Activated T-helper 2 cell treated with anti-CD3 and anti-CD28 coated beads, Interferon-gamma antibody, Interleukin-2, Interleukin-4, amounts not matched to agents 10 μg/mL and 5 μg/mL and 100 μg/mL, durations not matched to agents 14 hours and 24 hours and 36 hours (primary cell): ENCODE data around the gene MYCT1. TPM values are rescaled to one million over a fixed set of nuclear protein-coding genes. Genes with fewer than 3 reads are reported as not detected.

ENCODE experiments used
- DNase-seq: peaks from one replicate; pipeline ENCODE4 v3.0.0; 2021; ENCODE audit warnings: low spot score
- H3K27ac Mint-ChIP-seq: one replicate; pipeline ENCODE4 v1.8.0; 2021; ENCODE audit warnings: mixed read lengths
- H3K27me3 Mint-ChIP-seq: one replicate; pipeline ENCODE4 v1.8.0; 2021; ENCODE audit warnings: low read depth, mixed read lengths
- H3K36me3 Mint-ChIP-seq: one replicate; pipeline ENCODE4 v1.8.0; 2021; ENCODE audit warnings: low read depth, mixed read lengths
- H3K4me1 Mint-ChIP-seq: one replicate; pipeline ENCODE4 v1.8.0; 2021; ENCODE audit warnings: low read depth, mixed read lengths
- H3K4me3 Mint-ChIP-seq: one replicate; pipeline ENCODE4 v1.8.0; 2021; ENCODE audit warnings: low read depth, mild to moderate bottlenecking, moderate library complexity, mixed read lengths
- H3K9me3 Mint-ChIP-seq: one replicate; pipeline ENCODE4 v1.8.0; 2021; ENCODE audit warnings: mixed read lengths
- intact Hi-C: fragments of 100-400 bp; cut with micrococcal nuclease; formaldehyde crosslinking; loops from one replicate; pipeline ENCODE4 v1.15.1; 2023
- total RNA-seq: library from RNA; stranded (reverse); gene quantifications from 2 replicates; pipeline ENCODE4 v1.2.3, GENCODE V29; 2022

MYCT1 gene
- total RNA-seq, 1 donor from 2014 or later, result not detected

DNA sequence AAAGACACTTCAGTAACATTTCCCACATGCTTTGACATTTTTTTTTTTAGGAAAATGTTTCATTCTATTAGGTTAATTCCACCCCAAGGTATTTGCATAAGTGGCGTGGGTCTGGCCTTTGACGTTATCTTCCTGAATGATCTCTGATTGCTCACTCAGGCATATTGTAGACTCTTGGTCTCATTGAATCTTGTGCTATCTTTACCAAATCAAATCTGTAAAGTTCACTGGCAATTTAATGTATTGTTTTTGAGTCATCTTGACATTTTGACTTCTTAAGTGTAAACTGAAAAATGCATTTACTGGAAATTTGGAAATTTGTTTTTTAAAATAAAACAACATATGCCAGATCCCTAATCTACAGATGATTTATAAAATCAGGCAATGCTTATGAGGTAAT, 36.9 kb downstream of the MYCT1 start:
- H3K9me3 Mint-ChIP-seq, result no peaks in the 10 kb centered on the region
- no peaks in the 10 kb centered on the region for H3K36me3 Mint-ChIP-seq
- no peak overlapping the region for H3K4me3 Mint-ChIP-seq
- H3K27ac Mint-ChIP-seq, result no peak overlapping the region
- H3K4me1 Mint-ChIP-seq, result no peaks in the 10 kb centered on the region
- DNase-seq, result no peak
- intact Hi-C loops, result no loop called here
- no peaks in the 10 kb centered on the region for H3K27me3 Mint-ChIP-seq

DNA sequence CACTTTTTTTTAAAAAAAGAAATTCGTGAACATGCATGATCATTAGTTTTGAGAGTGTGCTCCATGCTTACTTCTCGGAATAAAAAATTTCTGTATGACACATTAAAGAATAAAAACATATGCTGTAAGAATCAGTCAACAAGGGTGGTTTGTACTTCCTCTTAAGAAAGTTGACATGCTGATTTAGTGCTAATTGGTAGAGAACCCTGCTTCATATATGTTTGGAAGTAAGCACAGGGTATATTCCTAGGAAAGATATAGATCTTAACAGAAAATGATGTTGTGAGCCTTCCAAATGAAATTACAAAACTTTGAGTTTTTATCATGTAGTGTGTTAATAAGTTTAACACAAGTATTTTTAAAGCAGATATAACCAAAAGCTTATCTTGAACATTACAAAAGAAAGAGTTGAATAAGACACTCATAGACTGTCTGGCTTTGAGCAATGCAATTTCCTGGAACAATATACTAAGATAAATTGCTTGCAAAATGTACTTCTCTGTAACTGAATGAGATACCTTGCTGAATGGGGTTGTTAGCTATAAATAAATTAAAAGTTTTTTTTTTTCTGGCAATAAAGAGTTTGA, 39.1 kb downstream of the MYCT1 start:
- intact Hi-C loops, result no loop called here
- no peak overlapping the region for H3K4me3 Mint-ChIP-seq
- no peak overlapping the region for H3K27ac Mint-ChIP-seq
- no peak for DNase-seq
- no peaks in the 10 kb centered on the region for H3K27me3 Mint-ChIP-seq
- no peaks in the 10 kb centered on the region for H3K9me3 Mint-ChIP-seq
- no peaks in the 10 kb centered on the region for H3K4me1 Mint-ChIP-seq
- no peaks in the 10 kb centered on the region for H3K36me3 Mint-ChIP-seq

DNA sequence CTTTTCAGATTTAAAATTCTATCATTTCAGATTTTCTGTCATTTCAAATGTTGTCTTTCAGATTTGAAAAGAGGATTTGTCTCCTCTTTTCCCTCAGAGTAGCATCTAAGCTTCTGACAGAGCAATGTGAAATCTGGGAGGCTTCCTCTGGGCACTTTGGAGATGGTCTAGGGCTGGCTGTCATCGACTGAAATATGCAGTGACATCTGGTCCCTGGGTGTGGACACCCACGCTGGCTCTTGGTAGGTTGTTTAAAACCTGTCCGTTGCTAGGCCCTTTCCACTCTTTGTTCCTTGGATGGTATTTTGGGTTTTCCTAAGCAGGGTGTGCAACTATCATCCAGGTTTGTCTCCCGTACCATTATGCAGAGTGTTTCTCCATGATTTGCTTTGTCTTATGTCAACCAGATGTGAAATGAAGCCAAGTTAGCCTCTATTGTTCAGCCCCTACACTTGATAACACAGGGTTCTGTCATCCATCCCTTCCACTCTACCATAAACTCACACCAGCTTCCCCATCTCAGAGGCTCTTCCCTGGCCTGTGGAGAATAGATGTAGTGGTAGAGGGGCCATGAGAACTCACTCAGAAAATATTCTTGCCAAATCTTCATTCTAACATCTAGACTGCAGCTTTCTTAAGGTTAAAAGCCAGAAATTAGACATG, 47.9 kb downstream of the MYCT1 start:
- no peaks in the 10 kb centered on the region for H3K4me1 Mint-ChIP-seq
- intact Hi-C loops, result loop anchor here (10.0 kb wide), 1 partner anchor 199 kb away; no protein-coding TSS in a partner anchor
- no peak for DNase-seq
- H3K36me3 Mint-ChIP-seq, result no peaks in the 10 kb centered on the region
- H3K4me3 Mint-ChIP-seq, result no peak overlapping the region
- H3K9me3 Mint-ChIP-seq, result no peaks in the 10 kb centered on the region
- no peak overlapping the region for H3K27ac Mint-ChIP-seq
- no peaks in the 10 kb centered on the region for H3K27me3 Mint-ChIP-seq

DNA sequence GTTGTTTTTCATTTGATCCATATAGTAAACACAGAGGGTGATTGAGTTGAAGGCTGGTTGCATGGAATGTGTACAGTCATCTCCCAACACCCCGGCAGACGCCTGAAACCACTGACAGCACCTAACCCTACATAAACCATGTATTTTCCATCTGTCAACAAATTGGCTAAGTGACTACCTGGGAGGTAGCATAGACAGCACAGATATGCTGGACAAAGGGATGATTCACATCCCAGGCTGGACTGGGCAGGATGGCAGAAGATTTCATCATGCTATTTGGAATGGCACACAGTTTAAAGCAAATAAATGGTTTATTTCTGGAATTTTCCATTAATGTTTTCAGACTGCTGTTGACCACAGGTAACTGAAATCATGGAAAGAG, 48.5 kb downstream of the MYCT1 start:
- H3K27me3 Mint-ChIP-seq, result no peaks in the 10 kb centered on the region
- DNase-seq, result no peak
- H3K9me3 Mint-ChIP-seq, result no peaks in the 10 kb centered on the region
- H3K4me3 Mint-ChIP-seq, result no peak overlapping the region
- no peaks in the 10 kb centered on the region for H3K36me3 Mint-ChIP-seq
- H3K27ac Mint-ChIP-seq, result no peak overlapping the region
- H3K4me1 Mint-ChIP-seq, result no peaks in the 10 kb centered on the region
- intact Hi-C loops, result loop anchor here (10.0 kb wide), 1 partner anchor 199 kb away; no protein-coding TSS in a partner anchor

DNA sequence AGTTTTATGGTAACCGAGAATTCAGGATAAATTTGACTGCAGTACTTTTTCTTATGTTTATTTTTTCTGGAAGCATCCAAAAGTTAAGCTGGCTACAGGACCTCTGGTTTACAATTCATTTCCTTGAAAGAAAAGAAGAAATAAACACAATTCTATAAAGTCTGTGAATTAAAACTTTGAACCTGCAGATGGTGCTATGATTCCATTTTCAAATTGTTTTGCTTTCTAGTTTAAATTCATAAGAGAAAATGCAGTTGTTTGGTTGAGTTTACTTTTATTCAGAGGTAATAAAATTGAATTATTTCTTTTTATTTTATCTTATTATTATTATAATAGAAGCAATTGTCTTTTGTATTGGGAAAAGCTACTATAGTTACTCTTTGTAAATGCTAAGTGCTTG, 51.1 kb downstream of the MYCT1 start:
- Mint-ChIP-seq H3K27me3 (no peaks in the 10 kb centered on the region), H3K4me3 (no peak overlapping the region), H3K9me3 (no peaks in the 10 kb centered on the region), H3K27ac (no peak overlapping the region), H3K4me1 (no peaks in the 10 kb centered on the region), H3K36me3 (no peaks in the 10 kb centered on the region)
- no peak for DNase-seq
- intact Hi-C loops, result loop anchor here (10.0 kb wide), 1 partner anchor 196 kb away; no protein-coding TSS in a partner anchor

DNA sequence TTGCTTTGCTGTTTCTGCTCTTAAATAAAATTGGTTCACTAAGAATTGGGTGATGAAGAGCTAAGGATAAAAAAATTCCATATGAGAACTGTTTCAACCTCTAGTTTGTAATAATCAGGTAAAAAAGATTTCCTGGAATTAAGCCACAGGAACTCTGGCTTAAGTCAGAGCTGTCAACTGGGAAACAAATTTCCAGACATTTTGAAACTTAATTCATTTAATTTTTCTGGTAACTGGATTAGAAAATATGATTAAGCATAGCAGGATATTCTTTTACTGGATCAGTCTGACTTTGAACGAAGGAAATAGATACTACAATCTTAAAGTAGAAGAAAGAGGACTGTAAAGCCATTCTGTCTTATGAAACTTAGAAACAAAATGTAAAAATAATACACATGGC, 51.6 kb downstream of the MYCT1 start:
- intact Hi-C loops, result loop anchor here (10.0 kb wide), 1 partner anchor 195 kb away; no protein-coding TSS in a partner anchor
- no peaks in the 10 kb centered on the region for H3K4me1 Mint-ChIP-seq
- no peaks in the 10 kb centered on the region for H3K36me3 Mint-ChIP-seq
- no peaks in the 10 kb centered on the region for H3K27me3 Mint-ChIP-seq
- no peak for DNase-seq
- H3K27ac Mint-ChIP-seq, result no peak overlapping the region
- H3K4me3 Mint-ChIP-seq, result no peak overlapping the region
- H3K9me3 Mint-ChIP-seq, result no peaks in the 10 kb centered on the region

DNA sequence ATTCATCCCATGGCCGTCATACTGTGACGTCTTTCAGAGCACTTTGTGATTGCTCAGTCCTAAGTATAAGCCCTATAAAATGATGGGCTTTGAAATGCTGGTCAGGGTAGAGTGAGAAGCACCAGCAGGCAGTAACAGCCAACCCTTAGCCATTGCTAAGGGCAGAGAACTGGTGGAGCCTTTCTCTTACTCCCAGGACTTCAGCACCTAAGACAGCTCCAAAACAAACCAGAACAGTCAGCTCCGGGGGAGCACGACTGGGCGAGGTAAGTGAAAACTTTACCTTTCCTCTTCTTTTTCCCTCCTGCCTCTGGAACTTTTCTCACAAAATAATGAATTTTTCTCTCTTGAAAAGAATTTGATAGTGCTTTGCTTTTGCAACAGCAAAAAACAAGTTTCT, 53.0 kb downstream of the MYCT1 start, which contains the start of gene VIP:
Gene VIP, plus strand, starts transcription at position 104 of the 400 bp plus-strand sequence. CDS start 1,381 bp downstream, outside the sequence.
- no peak within 1 kb of the TSS for H3K4me3 Mint-ChIP-seq
- H3K4me1 Mint-ChIP-seq, result no peaks in the 10 kb centered on the region
- no peaks in the 10 kb centered on the region for H3K36me3 Mint-ChIP-seq
- intact Hi-C loops, result no loop called here
- H3K9me3 Mint-ChIP-seq, result no peaks in the 10 kb centered on the region
- H3K27ac Mint-ChIP-seq, result no peak within 1 kb of the TSS
- no peaks in the 10 kb centered on the region for H3K27me3 Mint-ChIP-seq
- DNase-seq, result no peak

DNA sequence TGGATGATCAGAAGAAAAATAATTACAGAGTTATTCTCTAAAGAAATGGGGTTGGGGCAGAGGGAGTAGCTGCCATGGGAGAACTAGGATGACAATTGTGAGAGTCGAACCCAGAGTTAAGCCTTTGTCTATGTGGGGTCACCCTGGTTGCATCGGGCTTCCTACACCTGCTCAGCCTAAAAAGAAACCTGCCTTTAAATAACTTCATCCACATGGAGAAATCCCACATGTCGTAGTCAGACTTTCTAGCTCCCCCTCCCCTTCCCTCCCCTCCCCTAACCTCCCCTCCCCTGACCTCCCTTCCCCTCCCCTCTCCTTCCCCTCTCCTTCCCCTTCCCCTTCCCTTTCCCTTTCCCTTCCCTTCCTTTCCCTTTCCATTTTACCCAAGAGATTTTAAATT, 67.6 kb downstream of the MYCT1 start:
- no peak for DNase-seq
- intact Hi-C loops, result loop anchor here (10.0 kb wide), 1 partner anchor 269 kb away; no protein-coding TSS in a partner anchor
- no peaks in the 10 kb centered on the region for H3K9me3 Mint-ChIP-seq

DNA sequence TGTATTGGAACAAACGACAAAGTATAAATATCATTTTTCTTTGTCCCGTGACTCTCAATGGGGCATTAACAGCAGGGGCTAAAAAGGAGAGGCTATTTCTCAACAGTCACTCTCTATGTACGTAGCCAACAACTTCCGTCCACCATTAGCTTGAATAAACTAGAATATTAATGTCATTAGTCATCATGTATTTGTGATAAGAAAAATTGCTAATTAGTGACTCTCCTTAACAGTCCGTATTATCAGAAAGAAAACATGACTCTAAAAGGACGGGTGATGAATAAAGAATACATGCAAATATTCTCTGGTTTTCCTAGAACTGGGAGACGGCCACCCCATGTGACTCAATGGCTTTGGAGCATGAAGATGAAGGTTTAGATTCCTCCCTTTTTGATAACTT, 71.5 kb downstream of the MYCT1 start:
- H3K4me1 Mint-ChIP-seq, result no peaks in the 10 kb centered on the region
- no peak overlapping the region for H3K27ac Mint-ChIP-seq
- no peaks in the 10 kb centered on the region for H3K27me3 Mint-ChIP-seq
- no peak for DNase-seq
- intact Hi-C loops, result loop anchor here (10.0 kb wide), 1 partner anchor 266 kb away; no protein-coding TSS in a partner anchor
- H3K9me3 Mint-ChIP-seq, result no peaks in the 10 kb centered on the region
- no peaks in the 10 kb centered on the region for H3K36me3 Mint-ChIP-seq
- H3K4me3 Mint-ChIP-seq, result no peak overlapping the region

More for the DNA sequence above, 67.6 kb downstream of the MYCT1 start:
- H3K4me3 Mint-ChIP-seq, result no peak overlapping the region
- H3K27ac Mint-ChIP-seq, result no peak overlapping the region
- H3K27me3 Mint-ChIP-seq, result no peaks in the 10 kb centered on the region
- no peaks in the 10 kb centered on the region for H3K36me3 Mint-ChIP-seq
- no peaks in the 10 kb centered on the region for H3K4me1 Mint-ChIP-seq

DNA sequence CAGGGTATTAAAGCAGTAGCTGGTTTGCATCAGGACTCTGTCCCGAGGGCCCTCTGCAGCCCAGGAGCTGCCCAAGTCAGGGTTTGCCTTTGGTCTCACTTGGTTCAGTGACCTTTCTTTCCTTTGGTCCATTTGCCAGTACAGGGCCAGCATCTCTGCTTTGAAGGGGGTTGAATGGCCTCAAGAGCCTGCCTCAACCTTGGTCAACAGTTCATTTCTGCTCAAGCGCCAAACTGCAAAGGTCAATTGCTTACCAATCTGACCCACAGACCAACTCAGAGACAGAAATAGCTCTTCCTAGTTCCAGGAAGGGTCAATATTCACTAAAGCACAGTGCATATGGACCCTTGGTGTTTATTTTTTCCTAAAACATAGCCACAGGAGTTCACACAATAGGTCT, 72.3 kb downstream of the MYCT1 start:
- H3K27ac Mint-ChIP-seq, result no peak overlapping the region
- intact Hi-C loops, result loop anchor here (10.0 kb wide), 1 partner anchor 265 kb away; no protein-coding TSS in a partner anchor
- no peak for DNase-seq
- H3K36me3 Mint-ChIP-seq, result no peaks in the 10 kb centered on the region
- no peaks in the 10 kb centered on the region for H3K27me3 Mint-ChIP-seq
- H3K4me3 Mint-ChIP-seq, result no peak overlapping the region
- no peaks in the 10 kb centered on the region for H3K9me3 Mint-ChIP-seq
- no peaks in the 10 kb centered on the region for H3K4me1 Mint-ChIP-seq

DNA sequence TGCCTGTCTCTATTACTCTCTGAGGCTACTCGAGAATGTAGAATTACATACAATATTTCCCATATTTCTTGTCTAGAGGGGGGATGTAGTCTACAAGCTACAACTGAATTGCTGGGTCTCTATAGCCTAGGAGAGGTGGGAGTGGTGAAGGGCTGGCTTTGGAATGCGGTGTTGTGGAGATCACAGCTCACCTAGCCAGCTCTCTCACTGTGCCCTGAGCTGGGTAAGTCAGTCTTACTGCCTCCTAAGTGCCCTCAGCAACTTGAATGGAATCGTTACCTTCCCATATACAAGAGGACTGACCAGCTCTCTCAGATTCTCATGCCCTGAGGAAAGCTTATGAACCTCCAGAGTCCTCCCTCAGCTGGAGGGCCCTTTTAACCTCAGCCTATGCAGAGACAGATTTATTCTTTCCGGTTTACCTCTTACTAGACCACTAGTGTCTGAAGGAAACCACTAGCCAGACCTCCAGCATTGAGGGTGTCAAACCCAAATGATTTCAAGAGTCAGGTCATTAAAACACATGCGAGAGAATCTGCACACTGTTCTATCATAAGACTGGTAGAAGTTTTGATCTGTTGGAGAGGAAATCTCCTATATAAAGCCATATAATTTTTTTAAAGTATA, 73.5 kb downstream of the MYCT1 start:
- intact Hi-C loops, result no loop called here
- DNase-seq, result no peak
- Mint-ChIP-seq H3K4me3 (no peak overlapping the region), H3K9me3 (no peaks in the 10 kb centered on the region), H3K27me3 (no peaks in the 10 kb centered on the region), H3K27ac (no peak overlapping the region), H3K4me1 (no peaks in the 10 kb centered on the region), H3K36me3 (no peaks in the 10 kb centered on the region)
